GM19463 (cell line): ENCODE results near the gene ZNF362.

Source experiments
- ATAC-seq: cut with Tn5 transposase; IDR thresholded peaks from one replicate; pipeline ENCODE4 v1.9.1; 2021; ENCODE audit warnings: mild to moderate bottlenecking, moderate library complexity; ENCODE audit not compliant: unreplicated experiment

ZNF362 gene

GRCh38 chr1:33323663-33324477, 67.6 kb downstream of the ZNF362 start:
- no peak for ATAC-seq

GRCh38 chr1:33324677-33325575, 68.6 kb downstream of the ZNF362 start:
- no peak for ATAC-seq

- no peak for ATAC-seq
These were observed 70.5 kb downstream of the ZNF362 start for GRCh38 chr1:33326785-33327184.

GRCh38 chr1:33327587-33328325, 71.5 kb downstream of the ZNF362 start:
- ATAC-seq = no peak

GRCh38 chr1:33328817-33329216, 72.5 kb downstream of the ZNF362 start:
- ATAC-seq = no peak

GRCh38 chr1:33329600-33330305, 73.5 kb downstream of the ZNF362 start:
- no peak for ATAC-seq

- ATAC-seq = no peak
These were observed 74.1 kb downstream of the ZNF362 start for GRCh38 chr1:33330361-33330890.

GRCh38 chr1:33330906-33331305, 74.6 kb downstream of the ZNF362 start:
- no peak for ATAC-seq

GRCh38 chr1:33331444-33332356, 75.4 kb downstream of the ZNF362 start:
- no peak for ATAC-seq

- ATAC-seq = no peak
These were observed 76.1 kb downstream of the ZNF362 start for GRCh38 chr1:33332357-33332789.

GRCh38 chr1:33332881-33333280, 76.6 kb downstream of the ZNF362 start:
- no peak for ATAC-seq

GRCh38 chr1:33334081-33334552, 77.8 kb downstream of the ZNF362 start:
- ATAC-seq = no peak

GRCh38 chr1:33335020-33335419, 78.7 kb downstream of the ZNF362 start:
- no peak for ATAC-seq

- no peak for ATAC-seq
These were observed 80.3 kb downstream of the ZNF362 start for GRCh38 chr1:33336580-33336979.

- ATAC-seq = no peak
These were observed 81.1 kb downstream of the ZNF362 start for GRCh38 chr1:33337441-33337840.

- no peak for ATAC-seq
These were observed 81.8 kb downstream of the ZNF362 start for GRCh38 chr1:33338048-33338439.

GRCh38 chr1:33338440-33339211, 82.3 kb downstream of the ZNF362 start:
- no peak for ATAC-seq

- no peak for ATAC-seq
These were observed 83.1 kb downstream of the ZNF362 start for GRCh38 chr1:33339413-33339812.
